MG63 (cell line): Measurements from ENCODE around the gene FHIT. TPM values are rescaled to one million over a fixed set of nuclear protein-coding genes. Genes with fewer than 3 reads are reported as not detected.
"Not testable (repeated sequence)": the region's sequence is repeated elsewhere in the genome, so short reads cannot be mapped to it uniquely, and the experiment has no call there.

Experiments
- DNase-seq: peaks from one replicate; pipeline ENCODE4 v3.0.0-alpha.2; 2020
- H3K27me3 ChIP-seq: fragments of 250-450 bp; sonication (Bioruptor Pico); 2 replicates; pipeline ENCODE4 v1.5.1; 2020; ENCODE audit warnings: mild to moderate bottlenecking, moderate library complexity
- H3K36me3 ChIP-seq: fragments of 250-450 bp; sonication (Bioruptor Pico); 2 replicates; pipeline ENCODE4 v1.5.1; 2020; ENCODE audit warnings: mild to moderate bottlenecking, moderate library complexity
- H3K4me3 ChIP-seq: fragments of 250-450 bp; sonication (Bioruptor Pico); 2 replicates; pipeline ENCODE4 v1.5.1; 2020; ENCODE audit warnings: mild to moderate bottlenecking, moderate library complexity
- H3K9me3 ChIP-seq: fragments of 250-450 bp; sonication (Bioruptor Pico); 2 replicates; pipeline ENCODE4 v1.5.1; 2020; ENCODE audit warnings: mild to moderate bottlenecking, moderate library complexity
- total RNA-seq: library from RNA; depleted of rRNA; stranded (reverse); fragments of >200 nt; shearing (Covaris generic); gene quantifications from 2 replicates; pipeline ENCODE4 v1.2.3, GENCODE V29; 2014; ENCODE audit warnings: low replicate concordance

The FHIT gene
- total RNA-seq, 1 experiment from 2014 or later, result 1.7 TPM

DNA sequence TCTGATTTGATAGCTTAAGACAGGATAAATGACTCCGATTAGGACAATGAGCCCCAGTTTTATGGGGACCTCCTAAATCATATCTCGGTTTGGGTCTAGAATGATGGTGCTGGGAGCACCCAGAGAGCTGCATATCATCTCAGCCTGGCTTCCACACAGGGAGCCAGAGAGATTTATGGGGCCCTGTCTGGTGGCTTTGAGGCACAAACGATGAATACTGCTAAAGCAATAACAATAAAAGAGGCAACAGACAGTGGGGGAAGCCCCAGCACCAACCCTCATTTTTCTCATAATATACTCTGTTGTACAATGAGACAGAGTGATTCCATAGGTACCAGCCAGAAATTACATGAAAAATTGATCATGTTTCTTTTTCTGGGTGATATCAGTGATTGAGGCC, 1312.4 kb downstream of the FHIT start:
- no peak overlapping the region for H3K4me3 ChIP-seq
- no peak for DNase-seq
- no peaks in the 10 kb centered on the region for H3K27me3 ChIP-seq
- no peaks in the 10 kb centered on the region for H3K36me3 ChIP-seq
- no peaks in the 10 kb centered on the region for H3K9me3 ChIP-seq

DNA sequence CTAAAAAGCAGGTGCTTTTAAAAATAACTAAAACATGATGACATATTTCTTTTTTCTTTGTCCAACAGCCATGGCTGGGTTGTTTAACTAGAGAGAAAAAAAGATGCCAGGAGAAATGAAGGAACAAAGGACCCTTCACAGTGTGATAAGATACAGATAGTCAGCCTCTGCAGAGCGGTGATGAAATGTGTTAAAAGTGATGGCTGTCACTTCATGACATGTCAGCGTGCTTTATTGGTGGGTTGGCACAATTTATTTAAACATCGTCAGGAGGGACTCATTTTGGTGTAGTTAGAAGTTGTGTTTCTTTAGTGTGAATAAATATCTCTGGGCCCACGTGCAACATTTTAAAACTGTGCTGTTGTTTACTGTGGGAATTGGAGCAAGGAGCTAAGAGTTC, 1314.1 kb downstream of the FHIT start:
- Histone ChIP-seq H3K36me3 (no peaks in the 10 kb centered on the region), H3K27me3 (no peaks in the 10 kb centered on the region), H3K4me3 (no peak overlapping the region), H3K9me3 (no peaks in the 10 kb centered on the region)
- no peak for DNase-seq

DNA sequence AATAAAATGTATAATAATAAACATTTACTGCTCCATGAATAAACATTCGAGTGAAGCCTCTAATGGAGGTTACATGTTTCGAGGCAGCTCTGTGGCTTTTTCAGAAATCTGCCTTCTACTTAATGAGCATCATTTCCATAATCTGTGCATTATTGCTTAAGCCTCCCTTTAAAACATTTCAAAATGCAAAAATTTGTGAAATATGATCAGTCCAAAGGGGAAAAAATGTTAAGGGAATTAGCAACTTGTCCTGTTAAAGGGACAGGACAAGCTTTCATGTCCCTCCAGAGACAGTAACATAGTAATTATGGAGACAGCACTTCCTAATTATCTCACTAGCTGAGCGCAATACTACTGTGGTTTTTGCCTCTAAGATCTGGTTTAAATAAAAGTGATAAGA, 1314.8 kb downstream of the FHIT start:
- Histone ChIP-seq H3K4me3 (no peak overlapping the region), H3K9me3 (no peaks in the 10 kb centered on the region)

DNA sequence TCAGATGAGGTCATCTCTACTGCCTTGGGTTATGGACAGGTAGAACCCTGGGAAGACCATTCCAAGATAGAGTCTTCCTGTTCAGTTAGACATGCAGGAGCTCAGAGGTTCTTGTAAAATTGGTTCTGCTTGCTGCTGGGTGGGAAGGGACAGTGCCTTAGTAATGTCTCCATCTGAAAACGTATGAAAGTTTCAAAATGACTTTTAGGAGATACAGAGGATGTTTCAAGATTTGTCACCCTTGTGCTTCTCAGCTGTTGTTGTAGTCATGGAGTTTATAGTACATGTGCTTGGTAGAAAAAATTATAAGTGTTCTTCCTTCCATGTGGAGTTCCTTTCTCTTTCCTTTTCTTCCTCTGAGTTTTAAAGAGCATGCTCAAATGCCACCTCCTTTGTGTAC, 1316.2 kb downstream of the FHIT start:
- Histone ChIP-seq H3K27me3 (no peaks in the 10 kb centered on the region), H3K9me3 (no peaks in the 10 kb centered on the region), H3K4me3 (no peak overlapping the region), H3K36me3 (no peaks in the 10 kb centered on the region)
- no peak for DNase-seq

More for the DNA sequence above, 1314.8 kb downstream of the FHIT start:
- no peaks in the 10 kb centered on the region for H3K36me3 ChIP-seq
- H3K27me3 ChIP-seq, result no peaks in the 10 kb centered on the region
- DNase-seq, result no peak

DNA sequence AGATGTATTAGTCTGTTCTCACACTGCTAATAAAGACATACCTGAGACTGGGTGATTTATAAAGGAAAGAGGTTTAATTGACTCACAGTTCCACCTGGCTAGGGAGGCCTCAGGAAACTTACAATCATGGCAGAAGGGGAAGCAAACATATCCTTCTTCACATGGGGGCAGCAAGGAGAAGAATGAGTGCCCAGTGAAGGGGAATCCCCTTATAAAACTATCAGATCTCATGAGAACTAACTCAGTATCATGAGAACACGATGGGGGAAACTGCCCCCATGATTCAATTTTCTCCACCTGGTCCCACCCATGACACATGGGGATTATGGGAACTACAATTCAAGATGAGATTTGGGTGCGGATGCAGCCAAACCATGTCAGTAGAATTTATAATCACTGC, 1316.7 kb downstream of the FHIT start:
- DNase-seq, H3K4me3 ChIP-seq, H3K36me3 ChIP-seq, H3K27me3 ChIP-seq, H3K9me3 ChIP-seq: not testable (repeated sequence)

GRCh38 chr3:59930170-59930569, 1321.1 kb downstream of the FHIT start:
- Histone ChIP-seq H3K9me3 (no peaks in the 10 kb centered on the region), H3K36me3 (no peaks in the 10 kb centered on the region), H3K4me3 (no peak overlapping the region), H3K27me3 (no peaks in the 10 kb centered on the region)
- DNase-seq, result no peak

- H3K27me3 ChIP-seq, result no peaks in the 10 kb centered on the region
- H3K36me3 ChIP-seq, result no peaks in the 10 kb centered on the region
- no peaks in the 10 kb centered on the region for H3K9me3 ChIP-seq
- no peak overlapping the region for H3K4me3 ChIP-seq
- no peak for DNase-seq
Measured at GRCh38 chr3:59927056-59927455, 1324.2 kb downstream of the FHIT start.

DNA sequence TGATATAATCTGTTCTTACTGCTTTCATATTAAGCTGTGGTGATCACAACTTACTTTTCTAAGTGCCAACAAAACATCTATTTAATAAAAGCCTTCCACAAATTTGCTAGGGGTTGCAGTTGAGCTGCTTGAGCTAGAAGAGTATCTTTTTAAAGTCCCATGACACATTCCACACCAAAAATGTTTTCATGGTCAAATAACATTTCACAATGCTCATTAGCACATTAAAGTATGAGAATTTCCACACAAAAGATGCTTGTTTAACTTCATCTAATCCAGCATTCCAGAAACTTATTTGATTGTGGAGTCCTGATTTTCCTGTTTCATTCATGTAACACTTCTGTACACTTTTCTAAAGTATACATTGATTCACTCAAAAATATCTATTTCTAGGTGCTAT, 1325.3 kb downstream of the FHIT start:
- H3K36me3 ChIP-seq, result no peaks in the 10 kb centered on the region
- H3K9me3 ChIP-seq, result no peaks in the 10 kb centered on the region

DNA sequence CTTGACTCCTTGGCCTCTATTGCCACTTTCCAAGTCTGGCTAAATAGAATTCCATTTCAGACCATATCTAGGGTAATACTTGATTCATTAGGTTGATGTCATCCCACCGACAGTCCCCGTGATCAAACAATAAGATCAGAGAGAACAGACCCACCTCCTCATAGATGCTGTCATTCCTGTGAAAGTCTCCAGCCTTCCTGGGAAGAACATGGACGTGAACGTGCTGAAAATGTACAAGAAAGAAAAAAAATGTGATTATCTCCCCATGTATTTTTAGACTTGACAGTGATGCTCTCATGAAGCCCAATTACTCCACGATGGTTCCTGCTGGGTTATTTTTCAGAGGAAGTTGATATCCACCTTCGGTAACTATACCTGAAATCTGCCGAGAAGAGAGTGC, 1329.1 kb downstream of the FHIT start:
- no peak overlapping the region for H3K4me3 ChIP-seq
- no peaks in the 10 kb centered on the region for H3K36me3 ChIP-seq
- no peaks in the 10 kb centered on the region for H3K27me3 ChIP-seq
- DNase-seq, result no peak
- no peaks in the 10 kb centered on the region for H3K9me3 ChIP-seq

More for the DNA sequence above, 1325.3 kb downstream of the FHIT start:
- H3K4me3 ChIP-seq, result no peak overlapping the region
- no peaks in the 10 kb centered on the region for H3K27me3 ChIP-seq
- no peak for DNase-seq

DNA sequence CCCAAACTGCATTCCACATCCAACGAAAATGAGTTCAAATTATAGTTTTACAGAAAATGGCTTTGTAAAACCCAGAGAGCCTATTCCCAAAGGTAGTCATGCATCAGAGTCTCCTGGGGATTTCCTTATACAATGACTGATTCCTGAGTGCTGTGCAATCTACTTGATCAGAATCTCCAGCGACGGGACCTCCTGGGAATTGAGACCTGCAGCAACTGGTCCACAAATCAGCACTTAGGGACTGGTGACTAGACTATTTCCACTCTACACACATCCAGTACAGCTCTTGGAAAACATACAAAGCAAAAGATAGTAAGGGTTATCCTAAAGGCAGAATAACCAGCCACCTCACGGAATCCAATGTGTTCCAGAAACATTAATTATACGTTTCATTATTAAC, 1330.4 kb downstream of the FHIT start:
- no peaks in the 10 kb centered on the region for H3K36me3 ChIP-seq
- DNase-seq, result no peak
- no peak overlapping the region for H3K4me3 ChIP-seq
- H3K27me3 ChIP-seq, result no peaks in the 10 kb centered on the region
- no peaks in the 10 kb centered on the region for H3K9me3 ChIP-seq

GRCh38 chr3:59919586-59919985, 1331.7 kb downstream of the FHIT start:
- Histone ChIP-seq H3K27me3 (no peaks in the 10 kb centered on the region), H3K9me3 (no peaks in the 10 kb centered on the region), H3K4me3 (no peak overlapping the region), H3K36me3 (no peaks in the 10 kb centered on the region)
- no peak for DNase-seq

- no peaks in the 10 kb centered on the region for H3K36me3 ChIP-seq
- H3K4me3 ChIP-seq, result no peak overlapping the region
- H3K27me3 ChIP-seq, result no peaks in the 10 kb centered on the region
- DNase-seq, result no peak
- no peaks in the 10 kb centered on the region for H3K9me3 ChIP-seq
Measured at GRCh38 chr3:59914251-59914650, 1337.0 kb downstream of the FHIT start.

DNA sequence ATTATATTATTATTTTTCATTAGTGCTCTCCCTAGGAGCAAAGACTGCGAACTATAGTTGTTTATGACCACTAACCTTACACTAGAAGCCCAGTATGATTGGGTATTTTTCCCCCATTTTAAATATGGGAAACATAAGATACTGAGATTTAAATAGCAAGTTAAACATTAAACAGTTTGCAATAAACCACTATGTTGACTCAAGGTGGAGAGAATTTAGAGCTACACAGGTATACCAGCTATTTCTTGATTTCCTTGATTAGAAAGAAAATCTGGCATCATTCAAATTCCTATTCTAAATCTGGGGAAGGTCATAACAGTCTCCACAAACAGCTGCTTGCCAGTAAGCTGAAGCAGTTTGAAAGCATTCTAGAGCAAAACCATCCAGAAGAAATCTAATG, 1337.6 kb downstream of the FHIT start:
- H3K36me3 ChIP-seq, result no peaks in the 10 kb centered on the region
- no peak overlapping the region for H3K4me3 ChIP-seq
- DNase-seq, result no peak
- no peaks in the 10 kb centered on the region for H3K27me3 ChIP-seq
- H3K9me3 ChIP-seq, result no peaks in the 10 kb centered on the region

- Histone ChIP-seq H3K27me3 (no peaks in the 10 kb centered on the region), H3K4me3 (no peak overlapping the region), H3K9me3 (no peaks in the 10 kb centered on the region), H3K36me3 (no peaks in the 10 kb centered on the region)
- DNase-seq, result no peak
Measured at GRCh38 chr3:59908701-59909100, 1342.6 kb downstream of the FHIT start.

DNA sequence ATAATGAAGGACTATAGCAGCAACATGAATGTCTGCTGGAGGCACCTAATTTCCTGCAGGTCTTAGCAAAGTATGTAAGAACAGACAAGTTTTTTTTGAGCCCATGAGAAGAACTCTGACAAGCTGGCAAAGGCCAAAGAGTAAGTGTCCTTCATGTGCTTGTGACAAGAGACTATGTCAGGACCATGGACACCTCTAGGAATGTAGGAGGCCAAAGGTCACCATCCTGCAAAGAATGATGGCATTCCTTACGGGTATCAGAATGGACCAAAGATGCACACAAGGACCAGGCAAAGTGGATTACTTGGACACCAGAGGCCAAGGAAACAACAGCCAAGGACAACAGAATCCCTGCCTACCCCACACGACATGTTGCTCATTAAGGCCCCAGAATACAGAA, 1343.0 kb downstream of the FHIT start:
- Histone ChIP-seq H3K27me3 (no peaks in the 10 kb centered on the region), H3K9me3 (no peaks in the 10 kb centered on the region)
- DNase-seq, result no peak

DNA sequence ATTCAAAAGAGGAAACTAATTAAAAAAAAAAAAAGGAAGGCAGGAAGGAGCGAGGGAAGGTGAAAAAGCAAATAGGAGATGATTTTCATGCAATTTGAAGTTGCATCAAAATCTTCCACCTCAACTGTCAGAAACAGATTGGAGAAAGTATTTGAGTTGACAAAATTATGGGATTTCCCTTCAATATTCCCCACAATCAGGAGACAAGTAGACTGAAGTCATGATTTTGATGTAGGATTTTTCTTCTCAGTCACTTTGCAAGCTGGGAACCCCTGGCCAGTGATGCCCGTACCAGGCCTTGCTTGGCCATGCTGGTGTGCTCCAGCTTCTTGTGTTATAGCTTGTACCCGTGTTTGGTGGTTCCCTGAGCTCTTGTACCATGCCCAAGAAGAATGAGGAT, 1347.0 kb downstream of the FHIT start:
- no peak for DNase-seq
- Histone ChIP-seq H3K4me3 (no peak overlapping the region), H3K9me3 (no peaks in the 10 kb centered on the region), H3K36me3 (no peaks in the 10 kb centered on the region), H3K27me3 (no peaks in the 10 kb centered on the region)

More for the DNA sequence above, 1343.0 kb downstream of the FHIT start:
- Histone ChIP-seq H3K36me3 (no peaks in the 10 kb centered on the region), H3K4me3 (no peak overlapping the region)

DNA sequence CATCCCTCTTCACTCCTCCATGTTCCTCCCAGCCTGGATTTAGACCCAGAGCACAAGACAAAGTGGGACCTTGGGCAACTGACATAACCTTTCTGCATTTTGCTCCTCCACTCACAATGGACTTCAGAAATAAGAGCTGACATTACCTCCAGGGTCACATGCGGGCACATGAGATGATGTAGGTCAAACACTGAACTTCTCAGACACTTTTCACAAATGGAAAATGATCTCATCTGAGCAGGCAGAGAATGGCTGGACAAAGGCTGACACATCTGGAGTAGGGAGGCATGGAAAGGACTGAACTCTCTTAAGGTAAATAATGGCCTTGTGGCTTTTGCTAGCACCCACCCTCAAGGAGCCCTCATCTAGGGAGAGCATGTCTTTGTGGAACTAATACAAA, 1352.2 kb downstream of the FHIT start:
- no peak for DNase-seq

DNA sequence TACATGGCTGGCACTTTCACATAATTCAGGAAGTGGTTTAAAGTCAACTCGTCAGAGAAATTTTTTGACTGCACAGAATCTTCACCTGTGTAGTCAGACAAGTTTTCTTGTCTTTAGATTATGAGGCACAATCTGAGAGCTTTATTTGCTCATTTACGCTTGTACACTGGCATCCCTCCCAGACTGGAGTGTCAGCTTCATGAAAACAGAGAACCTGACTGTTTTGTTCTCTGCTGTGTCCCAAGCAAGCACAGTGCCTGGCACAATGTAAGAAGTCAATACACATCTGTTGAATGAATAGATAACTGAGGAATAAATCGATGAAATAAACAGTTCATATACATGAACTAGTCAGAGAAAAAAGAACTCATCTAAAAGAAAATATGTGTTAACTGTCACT, 1355.3 kb downstream of the FHIT start:
- Histone ChIP-seq H3K27me3 (no peaks in the 10 kb centered on the region), H3K36me3 (no peaks in the 10 kb centered on the region), H3K4me3 (no peak overlapping the region), H3K9me3 (no peaks in the 10 kb centered on the region)
- no peak for DNase-seq

More for the DNA sequence above, 1352.2 kb downstream of the FHIT start:
- Histone ChIP-seq H3K27me3 (no peaks in the 10 kb centered on the region), H3K36me3 (no peaks in the 10 kb centered on the region), H3K9me3 (no peaks in the 10 kb centered on the region), H3K4me3 (no peak overlapping the region)

GRCh38 chr3:59894425-59895121, 1356.7 kb downstream of the FHIT start:
- no peaks in the 10 kb centered on the region for H3K36me3 ChIP-seq
- no peak for DNase-seq
- no peaks in the 10 kb centered on the region for H3K9me3 ChIP-seq
- no peak overlapping the region for H3K4me3 ChIP-seq
- H3K27me3 ChIP-seq, result no peaks in the 10 kb centered on the region
